ENCODE measurements around the gene CCDC192. TPM values are rescaled to one million over a fixed set of nuclear protein-coding genes. Genes with fewer than 3 reads are reported as not detected.

CCDC192 gene
- total RNA-seq, 4 donors from 2014 or later = not detected

DNA sequence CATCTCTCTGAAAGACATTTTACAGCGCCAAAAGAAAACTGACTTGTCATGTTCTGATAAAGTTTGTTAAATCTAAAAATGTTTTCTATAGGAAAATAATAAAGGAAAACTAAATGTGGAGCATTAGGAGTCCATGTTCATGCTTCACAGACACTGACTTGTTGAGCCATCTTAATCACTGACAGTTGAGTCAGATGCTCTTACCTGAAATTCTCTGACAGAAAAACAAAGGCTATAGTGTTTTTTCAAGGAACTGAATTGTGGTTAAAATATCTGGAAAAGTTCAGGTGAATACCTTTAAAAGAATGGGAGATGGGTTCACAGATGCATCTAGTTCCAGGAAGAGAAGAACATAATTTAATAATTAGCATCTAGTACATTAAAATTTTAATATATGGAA lies 266.9 kb downstream of the CCDC192 start:
- DNase-seq (ENCODE audit: low spot score in 2 of 2) = no peak
- 98 to 100% methylated on average over 1 of the region's 1 CpG for WGBS, 2 donors
- H3K4me3 ChIP-seq (ENCODE audit: low read depth, poor library complexity, severe bottlenecking) = no peak overlapping the region
- intact Hi-C loops (cut with DNase I; ENCODE audit: low total_unique reads) = no loop called here
- TF ChIP-seq CTCF (IDR thresholded peaks at IDR 0.05) (no peak), POLR2A (IDR thresholded peaks at IDR 0.05) (no peak)

- TF ChIP-seq POLR2A (IDR thresholded peaks at IDR 0.05) (no peak), CTCF (IDR thresholded peaks at IDR 0.05) (no peak)
- intact Hi-C loops (cut with DNase I; ENCODE audit: low total_unique reads) = no loop called here
- WGBS, 2 donors = 39 to 45% methylated on average over 2 of the region's 2 CpGs
- no peak overlapping the region for H3K4me3 ChIP-seq (ENCODE audit: low read depth, poor library complexity, severe bottlenecking)
- no peak for DNase-seq (ENCODE audit: low spot score in 2 of 2)
Measured at GRCh38 chr5:127970854-127971425, 267.7 kb downstream of the CCDC192 start.

DNA sequence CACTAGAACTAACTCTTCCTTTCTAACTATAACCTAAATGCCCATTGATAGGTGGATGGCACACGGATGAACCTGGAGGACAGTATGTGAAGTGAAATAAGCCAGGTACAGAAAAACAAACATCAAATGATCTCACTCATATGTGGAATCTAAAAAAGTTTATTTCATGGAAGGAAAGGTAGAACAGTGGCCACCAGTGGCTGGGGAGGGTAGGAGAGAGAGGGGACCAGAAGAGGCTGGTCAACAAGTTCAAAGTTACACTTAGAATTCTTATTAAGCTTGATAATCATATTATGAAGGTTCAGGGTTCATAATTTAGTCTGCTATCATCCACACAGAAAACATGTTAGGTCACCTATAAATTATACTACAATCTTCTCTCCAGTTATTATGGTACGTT lies 272.8 kb downstream of the CCDC192 start:
- intact Hi-C loops (cut with DNase I; ENCODE audit: low total_unique reads) = no loop called here
- 96% methylated on average over 2 of the region's 2 CpGs for WGBS, 2 donors
- TF ChIP-seq CTCF (IDR thresholded peaks at IDR 0.05) = no peak
- TF ChIP-seq POLR2A (IDR thresholded peaks at IDR 0.05) = no peak
- H3K4me3 ChIP-seq (ENCODE audit: low read depth, poor library complexity, severe bottlenecking) = no peak overlapping the region
- no peak for DNase-seq (ENCODE audit: low spot score in 2 of 2)

GRCh38 chr5:127976525-127976924 lies 273.3 kb downstream of the CCDC192 start:
- DNase-seq (ENCODE audit: low spot score in 2 of 2) = no peak
- 93 to 96% methylated on average over 4 of the region's 4 CpGs for WGBS, 2 donors
- intact Hi-C loops (cut with DNase I; ENCODE audit: low total_unique reads) = no loop called here
- H3K4me3 ChIP-seq (ENCODE audit: low read depth, poor library complexity, severe bottlenecking) = no peak overlapping the region
- no peak for TF ChIP-seq POLR2A (IDR thresholded peaks at IDR 0.05)
- TF ChIP-seq CTCF (IDR thresholded peaks at IDR 0.05) = no peak

GRCh38 chr5:127976991-127977717 lies 274.0 kb downstream of the CCDC192 start:
- intact Hi-C loops (cut with DNase I; ENCODE audit: low total_unique reads) = no loop called here
- TF ChIP-seq CTCF (IDR thresholded peaks at IDR 0.05) = no peak
- no peak for DNase-seq (ENCODE audit: low spot score in 2 of 2)
- H3K4me3 ChIP-seq (ENCODE audit: low read depth, poor library complexity, severe bottlenecking) = no peak overlapping the region
- WGBS, 2 donors = 69 to 71% methylated on average over 5 of the region's 5 CpGs
